Mucosa of descending colon (tissue), 3 donors: ENCODE measurements around the gene SLC19A2. TPM values are rescaled to one million over a fixed set of nuclear protein-coding genes. Genes with fewer than 3 reads are reported as not detected.
A peak's percentile ranks its signal among the peaks of the same experiment; 100 is the strongest.

ENCODE experiments used
- ATAC-seq: fragments of 200-7000 bp; cut with Tn5 transposase; one replicate; pipeline ENCODE4 v1.9.1; 2020; ENCODE audit warnings: mild to moderate bottlenecking, moderate library complexity
- DNase-seq, 3 donors: peaks; one replicate each; pipeline ENCODE4 v3.0.0-alpha.2; 2020
- H3K36me3 ChIP-seq: fragments of 200-600 bp; one replicate; pipeline ENCODE4 v1.8.0; 2021; ENCODE audit warnings: low read depth, mild to moderate bottlenecking
- H3K4me1 ChIP-seq: fragments of 200-600 bp; one replicate; pipeline ENCODE4 v1.8.0; 2021; ENCODE audit warnings: low read depth, mild to moderate bottlenecking
- H3K4me3 ChIP-seq: fragments of 200-600 bp; one replicate; pipeline ENCODE4 v1.8.0; 2021; ENCODE audit warnings: mild to moderate bottlenecking
- H3K9me3 ChIP-seq: fragments of 200-600 bp; one replicate; pipeline ENCODE4 v1.8.0; 2021; ENCODE audit warnings: mild to moderate bottlenecking
- intact Hi-C, 2 donors: fragments of 100-400 bp; cut with DNase I in 1 of 2; cut with micrococcal nuclease in 1 of 2; formaldehyde crosslinking; loops; one replicate each; pipeline versions ENCODE4 v1.11.0 to v1.11.1; 2022; cut with DNase I, micrococcal nuclease
- total RNA-seq, 3 donors: library from RNA; stranded (reverse); fragmentation: NEBNext Ultra II Directional in 2 of 3; extraction: Animal tissue kit (Norgen Biotek cat#: 25700) in 2 of 3; gene quantifications; one replicate each; pipeline versions ENCODE4 v1.2.1 to v1.2.4, GENCODE V29; 2021 to 2023
- TF ChIP-seq, protein P1 (sequence below): fragments of 200-600 bp; IDR thresholded peaks from one replicate; pipeline ENCODE4 v1.8.0; 2022; ENCODE audit warnings: antibody characterized with exemption, mild to moderate bottlenecking
- donor health status: DM: no; HTN: no; CAD: no; lungs with moderate emphysema.
- donor health status: DM: no; HTN: no; CAD: no.
- donor health status: DM: no; HTN: yes; CAD: no.

SLC19A2 gene
- total RNA-seq, 3 donors from 2014 or later: 5.5 to 11.1 (median 7.3) TPM

DNA sequence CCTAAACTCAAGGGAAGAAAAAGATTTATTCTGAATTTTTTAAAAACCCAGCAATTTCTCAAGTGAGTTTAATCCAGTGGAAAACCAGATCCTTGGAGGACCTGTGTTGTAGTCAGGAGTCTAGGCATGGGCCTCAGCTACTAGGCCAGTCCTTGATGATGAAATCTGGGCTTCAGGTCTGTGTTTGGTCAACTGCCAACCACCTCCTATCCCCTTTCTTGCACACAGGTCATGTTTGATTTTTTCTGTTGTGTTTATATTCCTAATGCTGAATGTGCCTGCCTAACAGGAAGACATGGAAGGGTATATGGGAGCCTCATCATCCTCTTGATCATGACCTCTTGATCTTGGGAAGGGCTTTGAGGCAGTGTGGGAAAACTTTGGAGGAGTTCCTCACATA, 38.2 kb upstream of the SLC19A2 start:
- TF ChIP-seq, protein P1, sequence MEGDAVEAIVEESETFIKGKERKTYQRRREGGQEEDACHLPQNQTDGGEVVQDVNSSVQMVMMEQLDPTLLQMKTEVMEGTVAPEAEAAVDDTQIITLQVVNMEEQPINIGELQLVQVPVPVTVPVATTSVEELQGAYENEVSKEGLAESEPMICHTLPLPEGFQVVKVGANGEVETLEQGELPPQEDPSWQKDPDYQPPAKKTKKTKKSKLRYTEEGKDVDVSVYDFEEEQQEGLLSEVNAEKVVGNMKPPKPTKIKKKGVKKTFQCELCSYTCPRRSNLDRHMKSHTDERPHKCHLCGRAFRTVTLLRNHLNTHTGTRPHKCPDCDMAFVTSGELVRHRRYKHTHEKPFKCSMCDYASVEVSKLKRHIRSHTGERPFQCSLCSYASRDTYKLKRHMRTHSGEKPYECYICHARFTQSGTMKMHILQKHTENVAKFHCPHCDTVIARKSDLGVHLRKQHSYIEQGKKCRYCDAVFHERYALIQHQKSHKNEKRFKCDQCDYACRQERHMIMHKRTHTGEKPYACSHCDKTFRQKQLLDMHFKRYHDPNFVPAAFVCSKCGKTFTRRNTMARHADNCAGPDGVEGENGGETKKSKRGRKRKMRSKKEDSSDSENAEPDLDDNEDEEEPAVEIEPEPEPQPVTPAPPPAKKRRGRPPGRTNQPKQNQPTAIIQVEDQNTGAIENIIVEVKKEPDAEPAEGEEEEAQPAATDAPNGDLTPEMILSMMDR: no peak
- H3K36me3 ChIP-seq: no peaks in the 10 kb centered on the region
- no peak for DNase-seq
- intact Hi-C loops: no loop called here
- H3K9me3 ChIP-seq: no peaks in the 10 kb centered on the region
- ATAC-seq: no peak
- peaks cover 18% of the 10 kb centered on the region for H3K4me1 ChIP-seq
- H3K4me3 ChIP-seq: no peak overlapping the region

DNA sequence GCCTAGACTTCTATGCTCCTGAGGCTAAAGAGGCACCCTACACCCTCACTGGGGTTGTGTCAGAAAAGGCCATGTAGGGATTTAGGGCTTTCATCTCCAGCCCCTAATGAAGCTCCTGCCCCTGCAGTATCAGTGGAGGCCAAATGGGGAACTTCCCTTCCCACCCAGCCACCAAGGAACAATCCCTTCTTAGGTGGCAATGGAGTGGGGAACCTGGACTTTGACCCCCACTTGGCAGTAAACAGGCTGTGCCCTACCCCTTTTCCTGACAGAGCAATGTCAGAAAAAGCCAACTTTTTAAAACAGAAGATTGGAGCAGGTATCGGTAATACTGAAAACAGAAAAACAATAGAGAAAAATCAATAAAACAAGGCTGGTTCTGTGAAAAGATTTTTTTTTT, 35.5 kb upstream of the SLC19A2 start:
- Histone ChIP-seq H3K4me3 (no peak overlapping the region), H3K36me3 (no peaks in the 10 kb centered on the region), H3K9me3 (no peaks in the 10 kb centered on the region), H3K4me1 (peaks cover 5% of the 10 kb centered on the region)
- DNase-seq: peak; percentile 40 to 61 (median 55)
- TF ChIP-seq, protein P1: no peak
- peak; percentile 86 for ATAC-seq
- intact Hi-C loops: no loop called here

DNA sequence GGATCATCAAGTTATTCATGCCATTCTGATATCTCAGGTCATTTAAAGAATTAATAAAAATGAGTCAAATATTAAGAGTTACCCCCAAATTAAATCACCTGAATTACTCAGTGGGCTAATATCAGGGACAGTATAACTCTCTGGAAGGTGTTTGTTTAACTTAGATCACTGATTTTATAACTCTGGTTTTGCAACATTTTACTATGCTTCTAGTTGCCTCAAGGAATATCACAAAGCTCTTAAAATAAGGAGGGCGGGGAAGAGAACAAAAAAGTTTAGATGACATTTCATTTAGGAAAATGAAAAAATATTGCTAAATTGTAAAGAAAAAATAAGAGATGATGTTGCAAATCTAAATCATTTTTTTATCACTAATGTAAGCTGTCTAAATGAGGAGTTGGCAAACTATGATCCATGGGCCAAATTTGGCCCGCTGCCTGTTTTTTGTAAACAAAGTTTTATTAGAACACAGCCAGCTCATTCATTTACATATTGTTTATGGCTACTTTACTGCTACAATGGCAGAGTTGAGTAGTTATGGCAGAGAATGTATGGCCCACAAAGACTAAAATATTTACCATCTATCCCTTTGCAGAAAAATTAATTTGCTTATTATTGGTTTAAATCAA, 31.9 kb upstream of the SLC19A2 start:
- TF ChIP-seq, protein P1: no peak
- Histone ChIP-seq H3K9me3 (no peaks in the 10 kb centered on the region), H3K36me3 (no peaks in the 10 kb centered on the region), H3K4me3 (no peak overlapping the region), H3K4me1 (peaks cover 17% of the 10 kb centered on the region)
- peak in 1 of 3 donors; percentile 29 for DNase-seq
- peak; percentile 35 for ATAC-seq
- intact Hi-C loops: no loop called here

DNA sequence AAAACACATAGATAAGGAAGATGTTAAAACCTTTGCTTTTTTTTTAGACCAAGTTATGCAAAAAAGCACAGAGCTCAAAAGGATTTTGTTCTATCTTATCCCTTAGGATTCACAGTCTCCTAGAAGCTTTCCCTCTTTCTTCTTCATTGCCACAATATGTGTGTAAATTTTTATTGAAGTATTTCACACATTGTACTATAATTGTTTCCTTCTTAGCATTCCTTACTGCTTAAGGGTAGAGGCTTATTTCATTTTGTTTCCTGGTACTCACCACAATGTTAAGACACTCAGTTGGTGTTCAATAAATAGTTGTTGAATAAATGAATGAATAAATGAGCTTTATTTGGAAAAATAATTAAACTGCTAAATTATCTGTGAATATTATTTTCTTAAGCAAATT, 29.9 kb upstream of the SLC19A2 start:
- intact Hi-C loops: no loop called here
- TF ChIP-seq, protein P1: no peak
- DNase-seq (no peak), ATAC-seq (peak; percentile 66)
- no peak overlapping the region for H3K4me3 ChIP-seq
- H3K36me3 ChIP-seq: no peaks in the 10 kb centered on the region
- no peaks in the 10 kb centered on the region for H3K9me3 ChIP-seq
- peaks cover 17% of the 10 kb centered on the region for H3K4me1 ChIP-seq

DNA sequence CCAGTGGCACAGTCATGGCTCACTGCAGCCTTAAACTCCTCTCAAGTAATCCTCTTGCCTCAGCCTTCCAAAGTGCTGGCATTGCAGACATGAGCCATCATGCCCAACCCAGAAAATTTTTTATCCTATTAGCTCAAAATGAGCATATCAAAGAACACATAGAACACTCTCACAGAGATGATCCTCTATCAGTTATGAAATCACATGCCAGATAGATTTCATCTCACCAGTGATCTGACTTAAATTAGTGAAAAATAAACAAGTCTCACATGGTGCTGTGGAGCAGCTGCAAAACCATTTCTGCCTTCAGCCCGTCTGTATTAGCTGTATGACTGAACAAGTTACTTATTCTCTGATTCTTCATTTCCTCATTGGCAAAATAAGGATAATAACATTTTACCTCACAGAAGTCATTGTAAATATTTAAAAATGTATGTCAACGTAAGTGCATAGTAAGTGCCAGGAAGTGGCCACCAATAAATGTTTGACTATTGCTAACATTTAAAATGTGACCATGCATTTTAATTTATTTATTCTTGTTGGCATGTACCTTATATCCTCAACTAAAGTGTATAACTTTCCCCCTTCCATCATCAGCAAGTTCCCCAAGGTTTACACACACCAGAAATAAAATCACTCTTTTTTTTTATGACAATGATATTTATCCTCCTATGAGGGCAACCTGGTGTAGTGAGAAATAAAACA, 29.0 kb upstream of the SLC19A2 start:
- intact Hi-C loops: no loop called here
- Histone ChIP-seq H3K4me1 (peaks cover 17% of the 10 kb centered on the region), H3K36me3 (no peaks in the 10 kb centered on the region), H3K9me3 (no peaks in the 10 kb centered on the region), H3K4me3 (no peak overlapping the region)
- TF ChIP-seq, protein P1: no peak
- ATAC-seq (peak; percentile 37), DNase-seq (no peak)
